CD8-positive, alpha-beta memory T cell (primary cell): ENCODE data around the gene EPHB1. TPM values are rescaled to one million over a fixed set of nuclear protein-coding genes. Genes with fewer than 3 reads are reported as not detected.
A peak's percentile ranks its signal among the peaks of the same experiment; 100 is the strongest.

Source experiments
- CTCF ChIA-PET: fragments of 350-600 bp; sonication (Branson Sonifier 250); formaldehyde crosslinking; loops from one replicate; lab custom pipeline; 2021; ENCODE audit warnings: antibody characterized with exemption; lab: Charles Lee
- POLR2A ChIA-PET: fragments of 350-600 bp; sonication (Branson Sonifier 250); formaldehyde crosslinking; loops from one replicate; lab custom pipeline; 2021; ENCODE audit warnings: antibody characterized with exemption; lab: Charles Lee
- DNase-seq, 5 donors: peaks; one replicate each; pipeline versions ENCODE4 v3.0.0 to v3.0.0-alpha.2; 2020 to 2022; ENCODE audit warnings: mixed read lengths in 1 of 5
- H3K27ac ChIP-seq: one replicate; pipeline ENCODE4 v1.7.0; 2013; ENCODE audit warnings: low read depth, mild to moderate bottlenecking, low read length, moderate library complexity
- H3K27me3 ChIP-seq: 2 replicates; pipeline ENCODE4 v1.7.0; 2013; ENCODE audit warnings: low read length, mild to moderate bottlenecking; ENCODE audit not compliant: insufficient read depth, poor library complexity, severe bottlenecking
- H3K36me3 ChIP-seq: 2 replicates; pipeline ENCODE4 v1.7.0; 2013; ENCODE audit warnings: mild to moderate bottlenecking, low read length, moderate library complexity; ENCODE audit not compliant: insufficient read depth
- H3K4me1 ChIP-seq: 2 replicates; pipeline ENCODE4 v1.7.0; 2013; ENCODE audit warnings: mild to moderate bottlenecking, low read length, moderate library complexity; ENCODE audit not compliant: insufficient read depth
- H3K4me3 ChIP-seq: 2 replicates; pipeline ENCODE4 v1.7.0; 2013; ENCODE audit warnings: mild to moderate bottlenecking, low read length
- H3K9me3 ChIP-seq: 2 replicates; pipeline ENCODE4 v1.7.0; 2013; ENCODE audit warnings: mild to moderate bottlenecking, low read length
- H3K27ac Mint-ChIP-seq, 8 donors: one replicate each; pipeline ENCODE4 v1.8.0; 2020 to 2021; ENCODE audit warnings: mixed read lengths in 8 of 8, mild to moderate bottlenecking in 6 of 8, inconsistent platforms in 3 of 8, moderate library complexity in 3 of 8
- H3K27me3 Mint-ChIP-seq, 2 donors: one replicate each; pipeline ENCODE4 v1.8.0; 2020 to 2021; ENCODE audit warnings: mixed read lengths in 2 of 2, mild to moderate bottlenecking in 1 of 2, moderate library complexity in 1 of 2
- H3K36me3 Mint-ChIP-seq, 3 donors: one replicate each; pipeline ENCODE4 v1.8.0; 2020 to 2021; ENCODE audit warnings: mixed read lengths in 3 of 3, inconsistent platforms in 1 of 3, mild to moderate bottlenecking in 1 of 3
- H3K4me1 Mint-ChIP-seq, 3 donors: one replicate each; pipeline ENCODE4 v1.8.0; 2020 to 2021; ENCODE audit warnings: mixed read lengths in 3 of 3, inconsistent platforms in 1 of 3, mild to moderate bottlenecking in 1 of 3
- H3K4me3 Mint-ChIP-seq, 7 donors: one replicate each; pipeline ENCODE4 v1.8.0; 2020 to 2021; ENCODE audit warnings: mixed read lengths in 7 of 7, mild to moderate bottlenecking in 6 of 7, moderate library complexity in 4 of 7, inconsistent platforms in 2 of 7
- H3K9me3 Mint-ChIP-seq, 5 donors: one replicate each; pipeline ENCODE4 v1.8.0; 2020 to 2022; ENCODE audit warnings: mixed read lengths in 5 of 5, mild to moderate bottlenecking in 3 of 5, moderate library complexity in 2 of 5, inconsistent platforms in 1 of 5
- polyA plus RNA-seq: library from polyadenylated mRNA; unstranded; fragments of 300-500 nt; fragmentation: Illumina TruSeq; gene quantifications from one replicate; pipeline ENCODE4 v1.2.3, GENCODE V29; 2021
- total RNA-seq, 2 experiments: library from RNA; stranded (reverse); gene quantifications; one replicate each; pipeline ENCODE4 v1.2.3, GENCODE V29; 2021

EPHB1 gene
- total and polyA plus RNA-seq, 3 experiments from 2014 or later = 0.10 TPM; not detected in 2

GRCh38 chr3:135157045-135157740, 362.1 kb downstream of the EPHB1 start:
- Mint-ChIP-seq H3K4me1 (no peaks in the 10 kb centered on the region), H3K4me3 (no peak overlapping the region), H3K27me3 (peaks cover 1 to 2% of the 10 kb centered on the region in 2 donors), H3K27ac (no peak overlapping the region), H3K36me3 (no peaks in the 10 kb centered on the region), H3K9me3 (peaks cover 0 to 7% (median 2%) of the 10 kb centered on the region in 5 donors)
- H3K36me3 ChIP-seq = no peaks in the 10 kb centered on the region
- no peaks in the 10 kb centered on the region for H3K9me3 ChIP-seq
- H3K27ac ChIP-seq = no peak overlapping the region
- ChIA-PET POLR2A (no interaction called here), CTCF (interaction anchor here (1.1 kb wide), 1 partner anchor 9 kb away, joined by 3 read pairs; no protein-coding TSS in a partner anchor)
- H3K4me3 ChIP-seq = no peak overlapping the region
- H3K27me3 ChIP-seq = no peaks in the 10 kb centered on the region
- H3K4me1 ChIP-seq = no peaks in the 10 kb centered on the region
- no peak for DNase-seq

- no peak overlapping the region for H3K4me3 Mint-ChIP-seq
- no peaks in the 10 kb centered on the region for H3K36me3 Mint-ChIP-seq
- CTCF ChIA-PET = no interaction called here
- peaks cover 0 to 7% (median 0%) of the 10 kb centered on the region in 5 donors for H3K9me3 Mint-ChIP-seq
- DNase-seq = no peak
- Histone ChIP-seq H3K4me1 (no peaks in the 10 kb centered on the region), H3K36me3 (no peaks in the 10 kb centered on the region), H3K4me3 (no peak overlapping the region), H3K27ac (no peak overlapping the region), H3K27me3 (no peaks in the 10 kb centered on the region), H3K9me3 (no peaks in the 10 kb centered on the region)
- no peaks in the 10 kb centered on the region for H3K4me1 Mint-ChIP-seq
- POLR2A ChIA-PET = no interaction called here
- no peak overlapping the region for H3K27ac Mint-ChIP-seq
- peaks cover 0 to 1% of the 10 kb centered on the region in 2 donors for H3K27me3 Mint-ChIP-seq
Observed at GRCh38 chr3:135158520-135158919, 363.5 kb downstream of the EPHB1 start.

GRCh38 chr3:135159681-135160247, 364.7 kb downstream of the EPHB1 start:
- Histone ChIP-seq H3K9me3 (no peaks in the 10 kb centered on the region), H3K36me3 (no peaks in the 10 kb centered on the region), H3K4me3 (no peak overlapping the region), H3K27ac (no peak overlapping the region), H3K27me3 (no peaks in the 10 kb centered on the region), H3K4me1 (no peaks in the 10 kb centered on the region)
- CTCF ChIA-PET = no interaction called here
- Mint-ChIP-seq H3K4me3 (no peak overlapping the region), H3K4me1 (no peaks in the 10 kb centered on the region), H3K36me3 (no peaks in the 10 kb centered on the region), H3K9me3 (peaks cover 0 to 6% (median 0%) of the 10 kb centered on the region in 5 donors), H3K27me3 (peaks cover 0 to 1% of the 10 kb centered on the region in 2 donors), H3K27ac (no peak overlapping the region)
- POLR2A ChIA-PET = no interaction called here
- DNase-seq = no peak

GRCh38 chr3:135161425-135161824, 366.4 kb downstream of the EPHB1 start:
- Mint-ChIP-seq H3K9me3 (peaks cover 0 to 4% (median 0%) of the 10 kb centered on the region in 5 donors), H3K27ac (peak overlapping the region in 1 of 8 donors; percentile 91), H3K27me3 (peaks cover 0 to 1% of the 10 kb centered on the region in 2 donors), H3K4me3 (no peak overlapping the region), H3K36me3 (no peaks in the 10 kb centered on the region), H3K4me1 (no peaks in the 10 kb centered on the region)
- H3K4me3 ChIP-seq = no peak overlapping the region
- POLR2A ChIA-PET = no interaction called here
- no peaks in the 10 kb centered on the region for H3K9me3 ChIP-seq
- no peaks in the 10 kb centered on the region for H3K4me1 ChIP-seq
- DNase-seq = no peak
- no peaks in the 10 kb centered on the region for H3K36me3 ChIP-seq
- no peak overlapping the region for H3K27ac ChIP-seq
- CTCF ChIA-PET = no interaction called here
- no peaks in the 10 kb centered on the region for H3K27me3 ChIP-seq

GRCh38 chr3:135163701-135164100, 368.6 kb downstream of the EPHB1 start:
- ChIA-PET CTCF (no interaction called here), POLR2A (no interaction called here)
- no peak overlapping the region for H3K4me3 ChIP-seq
- no peaks in the 10 kb centered on the region for H3K36me3 ChIP-seq
- H3K27ac ChIP-seq = no peak overlapping the region
- DNase-seq = no peak
- no peaks in the 10 kb centered on the region for H3K4me1 Mint-ChIP-seq
- no peak overlapping the region for H3K4me3 Mint-ChIP-seq
- no peaks in the 10 kb centered on the region for H3K9me3 ChIP-seq
- H3K27me3 ChIP-seq = no peaks in the 10 kb centered on the region
- peaks cover 0 to 1% of the 10 kb centered on the region in 2 donors for H3K27me3 Mint-ChIP-seq
- no peaks in the 10 kb centered on the region for H3K36me3 Mint-ChIP-seq
- H3K27ac Mint-ChIP-seq = no peak overlapping the region
- no peaks in the 10 kb centered on the region for H3K4me1 ChIP-seq
- H3K9me3 Mint-ChIP-seq = peaks cover 0 to 4% (median 0%) of the 10 kb centered on the region in 5 donors

GRCh38 chr3:135165260-135165659, 370.2 kb downstream of the EPHB1 start:
- DNase-seq = no peak
- Histone ChIP-seq H3K36me3 (no peaks in the 10 kb centered on the region), H3K4me3 (no peak overlapping the region), H3K4me1 (no peaks in the 10 kb centered on the region), H3K27me3 (no peaks in the 10 kb centered on the region), H3K9me3 (no peaks in the 10 kb centered on the region), H3K27ac (no peak overlapping the region)
- ChIA-PET CTCF (no interaction called here), POLR2A (no interaction called here)
- Mint-ChIP-seq H3K27ac (no peak overlapping the region), H3K9me3 (peaks cover 0 to 9% (median 0%) of the 10 kb centered on the region in 5 donors), H3K4me1 (no peaks in the 10 kb centered on the region), H3K4me3 (no peak overlapping the region), H3K36me3 (no peaks in the 10 kb centered on the region), H3K27me3 (peaks cover 0 to 9% of the 10 kb centered on the region in 2 donors)

GRCh38 chr3:135166266-135166825, 371.3 kb downstream of the EPHB1 start:
- no peak overlapping the region for H3K27ac ChIP-seq
- peaks cover 0 to 5% (median 0%) of the 10 kb centered on the region in 5 donors for H3K9me3 Mint-ChIP-seq

GRCh38 chr3:135168822-135169221, 373.8 kb downstream of the EPHB1 start:
- Mint-ChIP-seq H3K27ac (no peak overlapping the region), H3K9me3 (peaks cover 0 to 5% (median 0%) of the 10 kb centered on the region in 5 donors), H3K36me3 (no peaks in the 10 kb centered on the region), H3K4me3 (no peak overlapping the region), H3K4me1 (no peaks in the 10 kb centered on the region), H3K27me3 (peaks cover 0 to 8% of the 10 kb centered on the region in 2 donors)
- no peak for DNase-seq
- H3K9me3 ChIP-seq = no peaks in the 10 kb centered on the region
- ChIA-PET POLR2A (no interaction called here), CTCF (no interaction called here)
- no peak overlapping the region for H3K4me3 ChIP-seq
- H3K27me3 ChIP-seq = no peaks in the 10 kb centered on the region
- H3K36me3 ChIP-seq = no peaks in the 10 kb centered on the region
- no peaks in the 10 kb centered on the region for H3K4me1 ChIP-seq
- H3K27ac ChIP-seq = no peak overlapping the region

More at GRCh38 chr3:135166266-135166825, 371.3 kb downstream of the EPHB1 start:
- Mint-ChIP-seq H3K27me3 (peaks cover 0 to 8% of the 10 kb centered on the region in 2 donors), H3K27ac (no peak overlapping the region), H3K36me3 (no peaks in the 10 kb centered on the region), H3K4me3 (no peak overlapping the region), H3K4me1 (no peaks in the 10 kb centered on the region)
- Histone ChIP-seq H3K4me3 (no peak overlapping the region), H3K27me3 (no peaks in the 10 kb centered on the region), H3K36me3 (no peaks in the 10 kb centered on the region), H3K4me1 (no peaks in the 10 kb centered on the region), H3K9me3 (no peaks in the 10 kb centered on the region)
- no peak for DNase-seq
- POLR2A ChIA-PET = no interaction called here
- CTCF ChIA-PET = interaction anchor here (1.4 kb wide), 1 partner anchor 10 kb away, joined by 3 read pairs; no protein-coding TSS in a partner anchor
